ENCODE measurements around the gene MAML3. TPM values are rescaled to one million over a fixed set of nuclear protein-coding genes. Genes with fewer than 3 reads are reported as not detected.

Gene MAML3
- polyA plus RNA-seq, 3 donors: 16.4 to 16.8 (median 16.8) TPM

GRCh38 chr4:139852612-139853269 is 301.2 kb downstream of the MAML3 start:
- no peak for DNase-seq (ENCODE audit: low read depth in 3 of 3, low spot score in 2 of 3)

GRCh38 chr4:139851639-139852038 is 302.3 kb downstream of the MAML3 start:
- no peak for DNase-seq (ENCODE audit: low read depth in 3 of 3, low spot score in 2 of 3)

- no peak for DNase-seq (ENCODE audit: low read depth in 3 of 3, low spot score in 2 of 3)
Measured at GRCh38 chr4:139851133-139851532, 302.9 kb downstream of the MAML3 start.

- no peak for DNase-seq (ENCODE audit: low read depth in 3 of 3, low spot score in 2 of 3)
Measured at GRCh38 chr4:139849219-139849618, 304.8 kb downstream of the MAML3 start.

GRCh38 chr4:139848028-139848427 is 306.0 kb downstream of the MAML3 start:
- no peak for DNase-seq (ENCODE audit: low read depth in 3 of 3, low spot score in 2 of 3)

GRCh38 chr4:139847602-139848001 is 306.4 kb downstream of the MAML3 start:
- no peak for DNase-seq (ENCODE audit: low read depth in 3 of 3, low spot score in 2 of 3)

- no peak for DNase-seq (ENCODE audit: low read depth in 3 of 3, low spot score in 2 of 3)
Measured at GRCh38 chr4:139846766-139847165, 307.2 kb downstream of the MAML3 start.

- DNase-seq (ENCODE audit: low read depth in 3 of 3, low spot score in 2 of 3): no peak
Measured at GRCh38 chr4:139845453-139846093, 308.4 kb downstream of the MAML3 start.

- DNase-seq (ENCODE audit: low read depth in 3 of 3, low spot score in 2 of 3): no peak
Measured at GRCh38 chr4:139844459-139845036, 309.4 kb downstream of the MAML3 start.

- no peak for DNase-seq (ENCODE audit: low read depth in 3 of 3, low spot score in 2 of 3)
Measured at GRCh38 chr4:139844057-139844456, 309.9 kb downstream of the MAML3 start.

- no peak for DNase-seq (ENCODE audit: low read depth in 3 of 3, low spot score in 2 of 3)
Measured at GRCh38 chr4:139843641-139844040, 310.3 kb downstream of the MAML3 start.

GRCh38 chr4:139841464-139842195 is 312.4 kb downstream of the MAML3 start:
- no peak for DNase-seq (ENCODE audit: low read depth in 3 of 3, low spot score in 2 of 3)

- DNase-seq (ENCODE audit: low read depth in 3 of 3, low spot score in 2 of 3): no peak
Measured at GRCh38 chr4:139840773-139841172, 313.2 kb downstream of the MAML3 start.

- DNase-seq (ENCODE audit: low read depth in 3 of 3, low spot score in 2 of 3): no peak
Measured at GRCh38 chr4:139839403-139840031, 314.5 kb downstream of the MAML3 start.

- no peak for DNase-seq (ENCODE audit: low read depth in 3 of 3, low spot score in 2 of 3)
Measured at GRCh38 chr4:139838811-139839210, 315.2 kb downstream of the MAML3 start.

GRCh38 chr4:139834981-139835391 is 319.0 kb downstream of the MAML3 start:
- DNase-seq (ENCODE audit: low read depth in 3 of 3, low spot score in 2 of 3): no peak

- DNase-seq (ENCODE audit: low read depth in 3 of 3, low spot score in 2 of 3): no peak
Measured at GRCh38 chr4:139834226-139834662, 319.7 kb downstream of the MAML3 start.

- DNase-seq (ENCODE audit: low read depth in 3 of 3, low spot score in 2 of 3): no peak
Measured at GRCh38 chr4:139833151-139833910, 320.7 kb downstream of the MAML3 start.

- DNase-seq (ENCODE audit: low read depth in 3 of 3, low spot score in 2 of 3): no peak
Measured at GRCh38 chr4:139828966-139829664, 324.9 kb downstream of the MAML3 start.

GRCh38 chr4:139826426-139826825 is 327.6 kb downstream of the MAML3 start:
- DNase-seq (ENCODE audit: low read depth in 3 of 3, low spot score in 2 of 3): no peak
